AG04450 (cell line): ENCODE results near the gene ISG15. TPM values are rescaled to one million over a fixed set of nuclear protein-coding genes. Genes with fewer than 3 reads are reported as not detected.

Experiments used
- CTCF ChIA-PET: fragments of 300-600, 350-600 bp; formaldehyde crosslinking; extraction: SDS; loops from one replicate; lab custom pipeline; 2022; ENCODE audit warnings: antibody characterized with exemption, inconsistent platforms; lab: Charles Lee
- POLR2A ChIA-PET: fragments of 350-600 bp; formaldehyde crosslinking; extraction: SDS; loops from one replicate; lab custom pipeline; 2021; ENCODE audit warnings: antibody characterized with exemption, inconsistent platforms; lab: Yijun Ruan, JAX
- DNase-seq: peaks from one replicate; pipeline ENCODE4 v3.0.0-alpha.2; 2011; ENCODE audit warnings: low read depth, low spot score
- H3K27ac ChIP-seq: one replicate; pipeline ENCODE4 v1.5.1; 2012; ENCODE audit warnings: low read depth, low read length, control low read depth
- H3K27me3 ChIP-seq: one replicate; pipeline ENCODE4 v1.6.0; 2012; ENCODE audit warnings: low read length; ENCODE audit not compliant: control insufficient read depth, insufficient read depth
- H3K4me3 ChIP-seq: 2 replicates; pipeline ENCODE4 v1.5.1; 2011; ENCODE audit warnings: mild to moderate bottlenecking, low read depth, low read length, control low read depth
- H3K9me3 ChIP-seq: 2 replicates; pipeline ENCODE4 v1.5.1; 2012; ENCODE audit warnings: low read length; ENCODE audit not compliant: control insufficient read depth, insufficient read depth
- CTCF ChIP-seq: IDR thresholded peaks from 2 replicates; pipeline ENCODE4 v1.5.1; 2011; ENCODE audit warnings: low read depth, low read length, control low read depth, inconsistent platforms
- polyA plus RNA-seq: library from polyadenylated mRNA; depleted of rRNA; stranded (reverse); fragments of >200 nt; gene quantifications from 2 replicates; pipeline ENCODE4 v1.2.3, GENCODE V29; 2011

ISG15 gene
- polyA plus RNA-seq, 1 experiment, result 22.4 TPM

GRCh38 chr1:1041092-1041523 lies 27.8 kb downstream of the ISG15 start:
- TF ChIP-seq CTCF, result no peak
- POLR2A ChIA-PET, result interaction anchor here (0.7 to 1.6 kb wide), 3 partner anchors 10 to 22 kb away, joined by 3 to 4 read pairs (median 3); no protein-coding TSS in a partner anchor
- H3K4me3 ChIP-seq, result no peak overlapping the region
- DNase-seq, result no peak
- peaks cover 3% of the 10 kb centered on the region; the same call in 1 of the 2 replicates for H3K9me3 ChIP-seq
- CTCF ChIA-PET, result interaction anchor here (1.1 kb wide), 1 partner anchor 18 kb away, joined by 3 read pairs; no protein-coding TSS in a partner anchor
- no peak overlapping the region for H3K27ac ChIP-seq
- H3K27me3 ChIP-seq, result no peaks in the 10 kb centered on the region

- H3K4me3 ChIP-seq, result no peak overlapping the region
- no peak overlapping the region for H3K27ac ChIP-seq
- ChIA-PET POLR2A (no interaction called here), CTCF (interaction anchor here (1.1 kb wide), 1 partner anchor 17 kb away, joined by 3 read pairs; no protein-coding TSS in a partner anchor)
- no peak for TF ChIP-seq CTCF
- H3K27me3 ChIP-seq, result no peaks in the 10 kb centered on the region
- H3K9me3 ChIP-seq, result peaks cover 3% of the 10 kb centered on the region; the same call in 1 of the 2 replicates
- DNase-seq, result no peak
These were observed 28.6 kb downstream of the ISG15 start for GRCh38 chr1:1041873-1042272.

- H3K9me3 ChIP-seq, result peaks cover 3% of the 10 kb centered on the region; the same call in 1 of the 2 replicates
- ChIA-PET CTCF (no interaction called here), POLR2A (no interaction called here)
- DNase-seq, result no peak
- H3K27me3 ChIP-seq, result no peaks in the 10 kb centered on the region
- H3K4me3 ChIP-seq, result no peak overlapping the region
- no peak for TF ChIP-seq CTCF
- H3K27ac ChIP-seq, result no peak overlapping the region
These were observed 29.5 kb downstream of the ISG15 start for GRCh38 chr1:1042835-1043234.

- H3K27me3 ChIP-seq, result no peaks in the 10 kb centered on the region
- H3K9me3 ChIP-seq, result peaks cover 3% of the 10 kb centered on the region; the same call in 1 of the 2 replicates
- no peak for DNase-seq
- no peak overlapping the region for H3K27ac ChIP-seq
- H3K4me3 ChIP-seq, result no peak overlapping the region
- CTCF ChIA-PET, result no interaction called here
- TF ChIP-seq CTCF, result no peak
- POLR2A ChIA-PET, result no interaction called here
These were observed 30.1 kb downstream of the ISG15 start for GRCh38 chr1:1043411-1043810.

- Histone ChIP-seq H3K27me3 (no peaks in the 10 kb centered on the region), H3K27ac (no peak overlapping the region), H3K9me3 (peaks cover 3% of the 10 kb centered on the region; the same call in 1 of the 2 replicates), H3K4me3 (no peak overlapping the region)
- TF ChIP-seq CTCF, result no peak
- CTCF ChIA-PET, result no interaction called here
- POLR2A ChIA-PET, result no interaction called here
- DNase-seq, result no peak
These were observed 30.6 kb downstream of the ISG15 start for GRCh38 chr1:1043921-1044320.
